Subcutaneous adipose tissue (tissue), 4 donors: ENCODE results near the gene MRPL10. TPM values are rescaled to one million over a fixed set of nuclear protein-coding genes. Genes with fewer than 3 reads are reported as not detected.

Experiments
- CTCF ChIP-seq: fragments of 450-650 bp; IDR thresholded peaks from one replicate; pipeline ENCODE4 v1.5.1; 2016; ENCODE audit warnings: low read depth, mild to moderate bottlenecking, control low read depth, antibody characterized with exemption, moderate library complexity
- total RNA-seq, 4 donors: library from RNA; depleted of rRNA; stranded (reverse); fragments of >200 nt; gene quantifications; one replicate each; pipeline ENCODE4 v1.1.0, GENCODE V29; 2016

Gene MRPL10
- total RNA-seq, 4 donors from 2014 or later: 29.3 to 54.3 (median 34.1) TPM

GRCh38 chr17:47781397-47781796 is 49.9 kb downstream of the MRPL10 start:
- no peak for TF ChIP-seq CTCF

GRCh38 chr17:47778184-47778635 is 53.1 kb downstream of the MRPL10 start:
- TF ChIP-seq CTCF: no peak

- no peak for TF ChIP-seq CTCF
These were observed 54.8 kb downstream of the MRPL10 start for GRCh38 chr17:47776330-47777197.

- no peak for TF ChIP-seq CTCF
These were observed 56.3 kb downstream of the MRPL10 start for GRCh38 chr17:47774987-47775580.

- TF ChIP-seq CTCF: no peak
These were observed 57.0 kb downstream of the MRPL10 start for GRCh38 chr17:47774331-47774730.

Other genes starting within 250 kb of the MRPL10 start
- 100 to 1,000 TPM; 200 to 235 (median 215) TPM for gene KPNB1, start 181.6 kb downstream of the MRPL10 start, total RNA-seq
- gene TBKBP1, start 137.4 kb downstream of the MRPL10 start, total RNA-seq: 10 to 100 TPM in 1 of 4 donors, 1 to 10 TPM in 3; 2.4 to 14.7 (median 5.0) TPM
- 1 to 10 TPM in 3 of 4 donors, under 1 TPM in 1; 0.66 to 4.6 (median 2.8) TPM for gene TBX21, start 98.3 kb downstream of the MRPL10 start, total RNA-seq
- gene OSBPL7, start 9.7 kb downstream of the MRPL10 start, total RNA-seq: 1 to 10 TPM; 2.2 to 4.1 (median 2.5) TPM
- under 1 TPM in 1 of 4 donors, not detected in 3; 0.66 TPM for gene LRRC46, start 129 bp upstream of the MRPL10 start, total RNA-seq
- gene SCRN2, start 9.7 kb upstream of the MRPL10 start, total RNA-seq: 100 to 1,000 TPM in 2 of 4 donors, 10 to 100 TPM in 2; 32.8 to 194 (median 79.8) TPM
- 1 to 10 TPM in 1 of 4 donors, under 1 TPM in 2, not detected in 1; 0.16 to 1.3 (median 0.17) TPM for gene SP6, start 19.6 kb upstream of the MRPL10 start, total RNA-seq
- 1 to 10 TPM; 2.2 to 9.2 (median 5.9) TPM for gene SP2, start 64.7 kb upstream of the MRPL10 start, total RNA-seq
- gene PNPO, start 110.0 kb upstream of the MRPL10 start, total RNA-seq: 10 to 100 TPM; 22.9 to 34.7 (median 27.4) TPM
- under 1 TPM in 1 of 4 donors, not detected in 3; 0.49 TPM for gene PRR15L, start 126.3 kb upstream of the MRPL10 start, total RNA-seq
- 100 to 1,000 TPM in 3 of 4 donors, 10 to 100 TPM in 1; 77.8 to 148 (median 136) TPM for gene CDK5RAP3, start 139.6 kb upstream of the MRPL10 start, total RNA-seq
- 100 to 1,000 TPM in 1 of 4 donors, 10 to 100 TPM in 3; 54.1 to 103 (median 76.9) TPM for gene COPZ2, start 206.3 kb upstream of the MRPL10 start, total RNA-seq
- gene NFE2L1, start 216.8 kb upstream of the MRPL10 start, total RNA-seq: 100 to 1,000 TPM; 176 to 405 (median 216) TPM